OCI-LY7 (cell line): Measurements from ENCODE around the gene SUN2. TPM values are rescaled to one million over a fixed set of nuclear protein-coding genes. Genes with fewer than 3 reads are reported as not detected.

Source experiments
- BruUV-seq: library from RNA; stranded (reverse); fragments of 400-500 nt; replicated peaks from 2 replicates; lab custom pipeline; 2021; lab: Mats Ljungman, UMichigan
- CTCF ChIA-PET: fragments of 300-600 bp; sonication (Branson Sonifier 250); formaldehyde crosslinking; loops from one replicate; lab custom pipeline; 2022; ENCODE audit warnings: antibody characterized with exemption; ENCODE audit not compliant: unreplicated experiment; lab: Charles Lee
- POLR2A ChIA-PET: fragments of 300-600 bp; sonication (Branson Sonifier 250); formaldehyde crosslinking; loops from one replicate; lab custom pipeline; 2022; ENCODE audit warnings: antibody characterized with exemption; lab: Charles Lee
- DNase-seq: peaks from one replicate; pipeline ENCODE4 v3.0.0-alpha.2; 2015; ENCODE audit warnings: low spot score
- H2AFZ ChIP-seq: fragments of 200-600 bp; sonication (generic), shearing (Covaris generic); 2 replicates; pipeline ENCODE4 v1.6.1; 2014; ENCODE audit warnings: mild to moderate bottlenecking, antibody characterized with exemption, low read length, moderate library complexity
- H3K27ac ChIP-seq: fragments of 200-600 bp; sonication (generic); 2 replicates; pipeline ENCODE4 v1.5.1; 2014; ENCODE audit warnings: mixed run types, low read depth, mild to moderate bottlenecking, moderate library complexity, low read length, inconsistent platforms; ENCODE audit not compliant: poor library complexity, severe bottlenecking
- H3K36me3 ChIP-seq: fragments of 200-600 bp; sonication (generic); 2 replicates; pipeline ENCODE4 v1.6.1; 2014; ENCODE audit warnings: mild to moderate bottlenecking, antibody characterized with exemption, low read length, moderate library complexity, mixed read lengths; ENCODE audit not compliant: insufficient read depth
- H3K4me1 ChIP-seq: fragments of 200-600 bp; sonication (generic); 2 replicates; pipeline ENCODE4 v1.5.1; 2014; ENCODE audit warnings: mild to moderate bottlenecking, low read length; ENCODE audit not compliant: insufficient read depth, poor library complexity, severe bottlenecking
- H3K4me2 ChIP-seq: fragments of 200-600 bp; sonication (generic); 2 replicates; pipeline ENCODE4 v1.6.1; 2014; ENCODE audit warnings: mild to moderate bottlenecking, low read length
- H3K4me3 ChIP-seq: fragments of 200-600 bp; sonication (generic); 2 replicates; pipeline ENCODE4 v1.5.1; 2014; ENCODE audit warnings: mild to moderate bottlenecking, low read depth, low read length; ENCODE audit not compliant: poor library complexity, severe bottlenecking
- H3K79me2 ChIP-seq: fragments of 200-600 bp; sonication (generic); 2 replicates; pipeline ENCODE4 v1.6.1; 2016; ENCODE audit warnings: low read depth, mild to moderate bottlenecking, low read length, moderate library complexity, mixed read lengths; ENCODE audit not compliant: insufficient read depth
- H3K9me2 ChIP-seq: fragments of 200-600 bp; sonication (generic); 2 replicates; pipeline ENCODE4 v1.6.1; 2016; ENCODE audit warnings: mild to moderate bottlenecking, low read length, mixed read lengths; ENCODE audit not compliant: insufficient read depth
- H3K9me3 ChIP-seq: fragments of 200-600 bp; sonication (generic); 2 replicates; pipeline ENCODE4 v1.6.1; 2014; ENCODE audit warnings: mild to moderate bottlenecking, mixed run types, low read length, mixed read lengths
- H4K20me1 ChIP-seq: fragments of 200-600 bp; sonication (generic); 2 replicates; pipeline ENCODE4 v1.6.1; 2014; ENCODE audit warnings: mild to moderate bottlenecking, antibody characterized with exemption, low read length, moderate library complexity, mixed read lengths; ENCODE audit not compliant: insufficient read depth
- CTCF ChIP-seq: fragments of 200-600 bp; sonication (generic); conservative IDR thresholded peaks from 2 replicates; pipeline ENCODE4 v1.5.1; 2014; ENCODE audit warnings: mild to moderate bottlenecking, antibody characterized with exemption, low read length, moderate library complexity, mixed read lengths
- EZH2phosphoT487 ChIP-seq: fragments of 200-600 bp; sonication (generic); IDR thresholded peaks from 2 replicates; pipeline ENCODE4 v1.6.1; 2018; ENCODE audit warnings: low read depth, borderline replicate concordance, mild to moderate bottlenecking, mixed run types, antibody characterized with exemption, low read length, moderate library complexity, mixed read lengths
- intact Hi-C: fragments of 100-400 bp; cut with micrococcal nuclease; formaldehyde crosslinking; loops from one replicate; pipeline ENCODE4 v1.10.0; 2022; ENCODE audit not compliant: unreplicated experiment
- total RNA-seq, 2 experiments: library from RNA; depleted of rRNA in 1 of 2; stranded (reverse); fragments of >200 nt in 1 of 2; shearing (Covaris generic) in 1 of 2; gene quantifications; 2 replicates each; pipeline ENCODE4 v1.2.3, GENCODE V29; 2014 to 2022

The SUN2 gene
- total RNA-seq, 2 experiments from 2014 or later = 59.1 to 80.2 TPM

- no peak overlapping the region for H3K4me3 ChIP-seq
- POLR2A ChIA-PET = no interaction called here
- no peaks in the 10 kb centered on the region for H3K9me3 ChIP-seq
- H3K79me2 ChIP-seq = no peaks in the 10 kb centered on the region
- intact Hi-C loops = no loop called here
- peaks cover 81% of the 10 kb centered on the region for H3K36me3 ChIP-seq
- TF ChIP-seq CTCF (no peak), EZH2phosphoT487 (no peak)
- no peak overlapping the region for H3K4me2 ChIP-seq
- BruUV-seq = no TSS peak
- no peaks in the 10 kb centered on the region for H4K20me1 ChIP-seq
- H3K27ac ChIP-seq = no peak overlapping the region
- CTCF ChIA-PET = interaction anchor here (1.2 to 1.3 kb wide), 2 partner anchors 14 to 28 kb away, joined by 3 to 5 read pairs; no protein-coding TSS in a partner anchor
- no peaks in the 10 kb centered on the region for H3K4me1 ChIP-seq
- no peaks in the 10 kb centered on the region for H3K9me2 ChIP-seq
- DNase-seq = no peak
- no peak overlapping the region for H2AFZ ChIP-seq
Observed at GRCh38 chr22:38724176-38724575, 31.6 kb downstream of the SUN2 start.

- H4K20me1 ChIP-seq = no peaks in the 10 kb centered on the region
Observed at GRCh38 chr22:38721551-38721950, 34.2 kb downstream of the SUN2 start.

More at GRCh38 chr22:38721551-38721950, 34.2 kb downstream of the SUN2 start:
- Histone ChIP-seq H2AFZ (no peak overlapping the region), H3K4me2 (no peak overlapping the region), H3K79me2 (no peaks in the 10 kb centered on the region), H3K27ac (no peak overlapping the region), H3K36me3 (peaks cover 75% of the 10 kb centered on the region), H3K4me3 (no peak overlapping the region), H3K9me2 (no peaks in the 10 kb centered on the region), H3K4me1 (no peaks in the 10 kb centered on the region), H3K9me3 (no peaks in the 10 kb centered on the region)
- ChIA-PET POLR2A (no interaction called here), CTCF (no interaction called here)
- intact Hi-C loops = no loop called here
- DNase-seq = no peak
- TF ChIP-seq EZH2phosphoT487 = no peak
- TF ChIP-seq CTCF = no peak
- no TSS peak for BruUV-seq
